ENCODE results near the gene CCM2L.

The CCM2L gene

DNA sequence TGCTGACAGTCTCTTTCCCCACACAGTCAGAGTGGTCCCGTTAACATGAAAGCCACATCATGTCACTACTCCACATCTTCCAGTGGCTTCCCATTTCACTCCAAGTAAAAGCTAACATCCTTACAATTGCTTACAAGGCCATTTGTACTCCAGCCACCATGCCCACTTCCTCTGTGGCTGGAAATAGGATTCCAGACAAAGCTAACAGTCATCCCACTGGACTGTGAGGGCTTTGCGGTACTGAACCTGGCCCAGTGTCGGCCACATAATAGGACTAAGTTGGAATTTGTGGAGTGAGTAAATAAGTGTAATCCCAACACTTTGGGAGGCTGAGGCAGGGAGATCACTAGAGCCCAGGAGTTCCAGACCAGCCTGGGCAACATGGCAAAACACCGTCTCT, 10.9 kb downstream of the CCM2L start:
- H3K4me1 ChIP-seq (ENCODE audit: control insufficient read depth in 1 of 2, insufficient read depth in 1 of 2, low read depth in 1 of 2, low read length in 1 of 2) = peaks cover 12 to 19% of the 10 kb centered on the region in 2 experiments
- no peak overlapping the region for H3K4me3 ChIP-seq (ENCODE audit: low read depth in 1 of 2, low read length in 1 of 2)
- H3K27ac ChIP-seq = no peak overlapping the region
- H3K9me3 ChIP-seq = no peaks in the 10 kb centered on the region
- H3K36me3 ChIP-seq = no peaks in the 10 kb centered on the region
- TF ChIP-seq, protein P1, sequence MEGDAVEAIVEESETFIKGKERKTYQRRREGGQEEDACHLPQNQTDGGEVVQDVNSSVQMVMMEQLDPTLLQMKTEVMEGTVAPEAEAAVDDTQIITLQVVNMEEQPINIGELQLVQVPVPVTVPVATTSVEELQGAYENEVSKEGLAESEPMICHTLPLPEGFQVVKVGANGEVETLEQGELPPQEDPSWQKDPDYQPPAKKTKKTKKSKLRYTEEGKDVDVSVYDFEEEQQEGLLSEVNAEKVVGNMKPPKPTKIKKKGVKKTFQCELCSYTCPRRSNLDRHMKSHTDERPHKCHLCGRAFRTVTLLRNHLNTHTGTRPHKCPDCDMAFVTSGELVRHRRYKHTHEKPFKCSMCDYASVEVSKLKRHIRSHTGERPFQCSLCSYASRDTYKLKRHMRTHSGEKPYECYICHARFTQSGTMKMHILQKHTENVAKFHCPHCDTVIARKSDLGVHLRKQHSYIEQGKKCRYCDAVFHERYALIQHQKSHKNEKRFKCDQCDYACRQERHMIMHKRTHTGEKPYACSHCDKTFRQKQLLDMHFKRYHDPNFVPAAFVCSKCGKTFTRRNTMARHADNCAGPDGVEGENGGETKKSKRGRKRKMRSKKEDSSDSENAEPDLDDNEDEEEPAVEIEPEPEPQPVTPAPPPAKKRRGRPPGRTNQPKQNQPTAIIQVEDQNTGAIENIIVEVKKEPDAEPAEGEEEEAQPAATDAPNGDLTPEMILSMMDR (IDR thresholded peaks at IDR 0.05) = no peak
- peaks cover 87% of the 10 kb centered on the region for H3K27me3 ChIP-seq

DNA sequence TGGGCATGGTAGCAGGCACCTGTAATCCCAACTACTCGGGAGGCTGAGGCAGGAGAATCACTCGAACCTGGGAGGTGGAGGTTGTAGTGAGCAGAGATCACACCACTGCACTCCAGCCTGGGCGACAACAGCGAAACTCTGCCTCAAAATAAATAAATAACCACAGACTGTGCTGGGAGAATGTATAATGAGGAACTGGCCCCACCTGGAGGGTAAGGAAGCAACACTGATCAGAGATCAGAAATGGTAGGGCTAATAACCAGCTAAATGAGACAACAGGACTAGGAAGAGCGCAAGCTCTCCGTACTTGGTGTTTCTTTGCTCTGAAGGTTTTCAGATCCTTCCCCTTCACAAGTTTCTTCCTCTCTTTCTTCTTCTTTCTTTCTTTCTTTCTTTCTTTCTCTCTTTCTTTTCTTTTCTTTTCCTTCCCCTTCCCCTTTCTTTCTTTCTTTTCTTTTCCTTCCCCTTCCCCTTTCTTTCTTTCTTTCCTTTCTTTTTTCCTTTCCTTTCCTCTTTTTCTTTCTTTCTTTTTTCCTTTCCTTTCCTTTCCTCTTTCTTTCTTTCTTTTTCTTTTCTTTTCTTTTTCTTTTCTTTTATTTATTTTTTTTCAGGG, 14.6 kb downstream of the CCM2L start:
- Histone ChIP-seq H3K4me3 (ENCODE audit: low read depth in 1 of 2, low read length in 1 of 2) (no peak overlapping the region), H3K27ac (no peak overlapping the region), H3K4me1 (ENCODE audit: control insufficient read depth in 1 of 2, insufficient read depth in 1 of 2, low read depth in 1 of 2, low read length in 1 of 2) (peaks cover 0 to 1% of the 10 kb centered on the region in 2 experiments), H3K9me3 (no peaks in the 10 kb centered on the region), H3K27me3 (peaks cover 50% of the 10 kb centered on the region), H3K36me3 (no peaks in the 10 kb centered on the region)
- TF ChIP-seq, protein P1 (IDR thresholded peaks at IDR 0.05) = no peak

DNA sequence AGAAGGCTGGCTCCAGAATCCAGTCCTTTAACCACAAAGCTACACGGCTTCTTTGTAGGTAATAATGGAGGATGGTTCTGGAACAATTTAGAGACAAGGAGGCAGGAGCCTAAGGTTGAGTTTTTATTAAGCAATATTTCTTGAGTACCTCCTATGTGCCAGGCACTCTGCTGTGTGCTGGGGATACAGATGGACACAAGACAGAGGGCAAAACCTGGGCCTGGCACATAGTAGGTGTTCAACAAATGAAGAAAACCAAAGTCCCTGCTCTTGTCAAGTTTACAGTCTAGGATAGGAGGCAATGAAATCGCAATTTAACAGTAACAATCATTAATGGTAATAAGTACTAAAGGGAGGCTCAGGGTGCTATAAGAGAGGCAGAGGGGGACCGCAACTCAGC, 17.4 kb downstream of the CCM2L start:
- Histone ChIP-seq H3K4me3 (ENCODE audit: low read depth in 1 of 2, low read length in 1 of 2) (no peak overlapping the region), H3K27ac (no peak overlapping the region), H3K27me3 (peaks cover 22% of the 10 kb centered on the region), H3K9me3 (no peaks in the 10 kb centered on the region), H3K36me3 (no peaks in the 10 kb centered on the region), H3K4me1 (ENCODE audit: control insufficient read depth in 1 of 2, insufficient read depth in 1 of 2, low read depth in 1 of 2, low read length in 1 of 2) (peaks cover 21 to 22% of the 10 kb centered on the region in 2 experiments)
- TF ChIP-seq, protein P1 (IDR thresholded peaks at IDR 0.05) = no peak

DNA sequence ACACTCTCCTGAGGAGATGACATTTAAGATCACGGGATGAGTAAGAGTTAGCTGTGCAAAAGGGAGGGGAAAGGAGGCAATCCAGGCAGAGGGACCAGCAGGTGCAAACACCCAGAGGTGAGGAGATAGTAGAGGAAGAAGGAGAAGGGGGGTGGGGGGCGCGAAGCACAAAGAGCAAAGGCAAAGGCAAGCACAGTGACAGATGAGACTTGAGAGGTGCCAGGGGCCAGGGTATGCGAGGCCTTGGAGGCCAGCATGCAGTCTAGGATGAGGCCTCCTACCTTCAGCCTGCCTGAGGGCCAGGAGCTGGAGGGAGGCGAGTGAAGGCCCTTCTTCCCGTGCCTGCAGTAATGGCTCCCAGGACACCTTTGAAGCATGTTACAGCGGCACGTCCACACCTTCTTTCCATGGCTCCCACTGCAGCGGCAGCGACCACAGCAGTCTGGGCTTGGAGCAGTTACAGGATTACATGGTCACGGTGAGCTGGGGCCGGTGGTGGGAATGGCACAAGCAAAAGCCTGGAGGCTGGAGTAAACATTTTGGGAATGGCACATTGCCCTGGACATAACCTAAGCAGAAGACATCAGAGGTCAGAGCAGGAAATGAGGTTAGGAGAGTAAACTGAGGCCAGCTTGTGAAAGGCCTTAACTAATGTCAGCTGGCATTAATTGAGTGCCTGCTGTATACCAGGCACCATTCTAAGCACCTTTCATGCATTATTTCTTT, 18.6 kb downstream of the CCM2L start:
- peaks cover 10% of the 10 kb centered on the region for H3K27me3 ChIP-seq
- TF ChIP-seq, protein P1 (IDR thresholded peaks at IDR 0.05) = no peak
- peaks cover 33% of the 10 kb centered on the region in 2 experiments for H3K4me1 ChIP-seq (ENCODE audit: control insufficient read depth in 1 of 2, insufficient read depth in 1 of 2, low read depth in 1 of 2, low read length in 1 of 2)
- H3K9me3 ChIP-seq = no peaks in the 10 kb centered on the region
- no peaks in the 10 kb centered on the region for H3K36me3 ChIP-seq
- no peak overlapping the region for H3K27ac ChIP-seq
- no peak overlapping the region for H3K4me3 ChIP-seq (ENCODE audit: low read depth in 1 of 2, low read length in 1 of 2)

DNA sequence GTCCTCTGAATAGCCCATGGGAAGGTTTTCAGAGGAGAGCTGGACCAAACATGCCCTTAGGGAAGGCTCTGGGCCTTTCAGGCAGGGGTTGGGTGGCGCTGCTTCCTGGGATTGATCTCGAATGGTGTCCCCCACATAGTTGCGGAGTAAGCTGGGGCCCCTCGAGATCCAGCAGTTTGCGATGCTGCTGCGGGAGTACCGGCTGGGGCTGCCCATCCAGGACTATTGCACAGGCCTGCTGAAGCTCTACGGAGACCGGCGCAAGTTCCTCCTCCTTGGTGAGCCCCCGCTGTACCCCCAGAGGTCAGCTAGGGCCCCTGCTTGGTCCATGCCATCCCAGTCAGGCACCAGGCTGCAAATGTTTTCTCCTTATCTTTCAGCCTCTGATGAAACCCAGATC, 19.3 kb downstream of the CCM2L start:
- TF ChIP-seq, protein P1 (IDR thresholded peaks at IDR 0.05) = no peak
- H3K27ac ChIP-seq = no peak overlapping the region
- H3K36me3 ChIP-seq = no peaks in the 10 kb centered on the region
- no peaks in the 10 kb centered on the region for H3K9me3 ChIP-seq
- peaks cover 40 to 41% of the 10 kb centered on the region in 2 experiments for H3K4me1 ChIP-seq (ENCODE audit: control insufficient read depth in 1 of 2, insufficient read depth in 1 of 2, low read depth in 1 of 2, low read length in 1 of 2)
- H3K27me3 ChIP-seq = peaks cover 3% of the 10 kb centered on the region
- no peak overlapping the region for H3K4me3 ChIP-seq (ENCODE audit: low read depth in 1 of 2, low read length in 1 of 2)

All from neutrophil (primary cell).